ENCODE measurements around the gene CCDC51. TPM values are rescaled to one million over a fixed set of nuclear protein-coding genes. Genes with fewer than 3 reads are reported as not detected.

The CCDC51 gene
- total and polyA plus RNA-seq, 2 of the 13 experiments (the other 11 are each of a cell fraction or from before 2014, with no cell fraction given) = 18.1 to 29.4 TPM

DNA sequence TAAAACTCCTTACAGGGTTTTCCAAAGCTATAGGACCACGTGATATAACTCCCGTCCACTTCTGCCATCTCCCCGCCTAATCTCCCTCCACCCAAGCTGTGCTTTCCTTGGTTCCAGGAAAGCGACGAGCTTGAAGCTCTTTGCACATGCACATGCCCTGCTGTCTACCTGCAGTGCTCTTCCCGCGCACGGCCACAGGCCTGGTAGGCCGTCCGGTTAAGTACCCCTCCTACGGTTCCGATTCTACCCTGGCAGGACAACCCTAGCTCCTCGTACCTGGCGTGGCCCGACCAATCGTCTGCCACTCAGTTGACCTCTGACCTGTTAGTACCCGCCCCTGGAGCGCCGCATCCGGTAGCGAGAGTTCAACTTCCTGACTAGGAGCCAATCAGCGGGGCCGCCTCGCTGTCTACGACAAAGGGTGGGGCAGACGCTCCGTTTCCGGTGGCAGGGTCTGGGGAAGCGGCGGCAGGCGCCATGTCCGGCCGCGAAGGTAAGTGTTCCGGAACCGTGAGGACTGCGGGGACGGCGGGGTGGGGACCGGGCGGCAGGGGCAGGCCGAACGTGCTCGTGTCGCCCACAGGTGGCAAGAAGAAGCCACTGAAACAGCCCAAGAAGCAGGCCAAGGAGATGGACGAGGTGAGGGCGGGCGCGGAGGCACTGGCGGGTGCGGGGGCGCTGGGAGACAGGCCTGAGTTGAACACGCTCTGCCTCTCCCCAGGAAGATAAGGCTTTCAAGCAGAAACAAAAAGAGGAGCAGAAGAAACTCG is at the start of gene CCDC51, which contains the start of gene TMA7 (continued):
- TF ChIP-seq ZBTB40 (IDR thresholded peaks at IDR 0.05) = peak; percentile 65
- peak; percentile 49 for TF ChIP-seq ZBTB40 (CRISPR knock-in tag; IDR thresholded peaks at IDR 0.05)
- no peak for TF ChIP-seq MAFG (CRISPR knock-in tag; IDR thresholded peaks at IDR 0.05)
- no peak for TF ChIP-seq ZC3H4 (CRISPR knock-in tag; IDR thresholded peaks at IDR 0.05; ENCODE audit: borderline replicate concordance)
- TF ChIP-seq ZNF382 (CRISPR knock-in tag; IDR thresholded peaks at IDR 0.05; ENCODE audit: borderline replicate concordance) = no peak
- TF ChIP-seq TCF7 (IDR thresholded peaks at IDR 0.05; ENCODE audit: low read depth) = no peak
- peak; percentile 87; the same call in 1 of the 2 replicates for TF ChIP-seq ZNF784 (CRISPR knock-in tag; IDR thresholded peaks at IDR 0.05; ENCODE audit: borderline replicate concordance)
- TF ChIP-seq ZNF10 (CRISPR knock-in tag; IDR thresholded peaks at IDR 0.05; ENCODE audit: borderline replicate concordance, low read depth) = no peak
- TF ChIP-seq, protein P1, sequence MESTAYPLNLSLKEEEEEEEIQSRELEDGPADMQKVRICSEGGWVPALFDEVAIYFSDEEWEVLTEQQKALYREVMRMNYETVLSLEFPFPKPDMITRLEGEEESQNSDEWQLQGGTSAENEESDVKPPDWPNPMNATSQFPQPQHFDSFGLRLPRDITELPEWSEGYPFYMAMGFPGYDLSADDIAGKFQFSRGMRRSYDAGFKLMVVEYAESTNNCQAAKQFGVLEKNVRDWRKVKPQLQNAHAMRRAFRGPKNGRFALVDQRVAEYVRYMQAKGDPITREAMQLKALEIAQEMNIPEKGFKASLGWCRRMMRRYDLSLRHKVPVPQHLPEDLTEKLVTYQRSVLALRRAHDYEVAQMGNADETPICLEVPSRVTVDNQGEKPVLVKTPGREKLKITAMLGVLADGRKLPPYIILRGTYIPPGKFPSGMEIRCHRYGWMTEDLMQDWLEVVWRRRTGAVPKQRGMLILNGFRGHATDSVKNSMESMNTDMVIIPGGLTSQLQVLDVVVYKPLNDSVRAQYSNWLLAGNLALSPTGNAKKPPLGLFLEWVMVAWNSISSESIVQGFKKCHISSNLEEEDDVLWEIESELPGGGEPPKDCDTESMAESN (CRISPR knock-in tag; conservative IDR thresholded peaks at IDR 0.05) = peak; percentile 64
- TF ChIP-seq NR2F2 (IDR thresholded peaks at IDR 0.05; ENCODE audit: borderline replicate concordance, low read depth) = peak; percentile 19; the same call in 1 of the 2 replicates
- peak; percentile 78 for TF ChIP-seq ZNF883 (CRISPR knock-in tag; IDR thresholded peaks at IDR 0.05; ENCODE audit: not compliant biosample characterization)
- no peak; the same call in 1 of the 2 replicates for TF ChIP-seq ZNF263 (CRISPR knock-in tag; IDR thresholded peaks at IDR 0.05)
- TF ChIP-seq, protein P2, sequence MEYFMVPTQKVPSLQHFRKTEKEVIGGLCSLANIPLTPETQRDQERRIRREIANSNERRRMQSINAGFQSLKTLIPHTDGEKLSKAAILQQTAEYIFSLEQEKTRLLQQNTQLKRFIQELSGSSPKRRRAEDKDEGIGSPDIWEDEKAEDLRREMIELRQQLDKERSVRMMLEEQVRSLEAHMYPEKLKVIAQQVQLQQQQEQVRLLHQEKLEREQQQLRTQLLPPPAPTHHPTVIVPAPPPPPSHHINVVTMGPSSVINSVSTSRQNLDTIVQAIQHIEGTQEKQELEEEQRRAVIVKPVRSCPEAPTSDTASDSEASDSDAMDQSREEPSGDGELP (IDR thresholded peaks at IDR 0.05; ENCODE audit: borderline replicate concordance, low read depth) = peak; percentile 29; the same call in 1 of the 2 replicates
- peak; percentile 76 for TF ChIP-seq KMT2A (CRISPR knock-in tag; IDR thresholded peaks at IDR 0.05)
- TF ChIP-seq HMG20B (CRISPR knock-in tag; conservative IDR thresholded peaks at IDR 0.05) = no peak; the same call in 1 of the 2 replicates
- TF ChIP-seq, protein P3, sequence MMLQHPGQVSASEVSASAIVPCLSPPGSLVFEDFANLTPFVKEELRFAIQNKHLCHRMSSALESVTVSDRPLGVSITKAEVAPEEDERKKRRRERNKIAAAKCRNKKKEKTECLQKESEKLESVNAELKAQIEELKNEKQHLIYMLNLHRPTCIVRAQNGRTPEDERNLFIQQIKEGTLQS (CRISPR knock-in tag; IDR thresholded peaks at IDR 0.05) = peak; percentile 11; the same call in 1 of the 2 replicates

Measured in HepG2 (cell line).